Stomach (tissue), 9 donors: ENCODE measurements around the gene RELN. TPM values are rescaled to one million over a fixed set of nuclear protein-coding genes. Genes with fewer than 3 reads are reported as not detected.

Experiments used
- DNase-seq, 2 donors: peaks; one replicate each; pipeline versions ENCODE4 v3.0.0 to v3.0.0-alpha.2; 2013 to 2019
- H3K27ac ChIP-seq, 5 donors: fragments of 200-600 bp in 4 of 5; sonication (generic) in 4 of 5; one replicate each; pipeline ENCODE4 v1.5.1; 2013 to 2019; ENCODE audit warnings: mild to moderate bottlenecking in 1 of 5, moderate library complexity in 1 of 5
- H3K27me3 ChIP-seq, 3 donors: fragments of 200-600 bp; sonication (generic); one replicate each; pipeline ENCODE4 v1.5.1; 2017 to 2019; ENCODE audit warnings: mixed run types in 1 of 3
- H3K36me3 ChIP-seq, 4 donors: fragments of 200-600 bp; sonication (generic); 1 replicate in 3 of 4; 2 replicates in 1 of 4; pipeline ENCODE4 v1.5.1; 2016 to 2019
- H3K4me1 ChIP-seq, 4 donors: fragments of 200-600 bp; sonication (generic); one replicate each; pipeline ENCODE4 v1.5.1; 2016 to 2019
- H3K4me3 ChIP-seq, 4 donors: fragments of 200-600 bp; sonication (generic) in 3 of 4; one replicate each; pipeline ENCODE4 v1.5.1; 2016 to 2019; ENCODE audit warnings: mild to moderate bottlenecking in 1 of 4
- H3K9me3 ChIP-seq, 4 donors: fragments of 200-600 bp; sonication (generic); one replicate each; pipeline ENCODE4 v1.5.1; 2016 to 2019
- CTCF ChIP-seq, 7 experiments: fragments of 450-650 bp in 4 of 7; fragments of 200-600 bp in 3 of 7; sonication (generic) in 3 of 7; IDR thresholded peaks; one replicate each; pipeline ENCODE4 v1.5.1; 2016 to 2019; ENCODE audit warnings: antibody characterized with exemption in 7 of 7, control low read depth in 2 of 7, mild to moderate bottlenecking in 1 of 7
- EP300 ChIP-seq: sonication (generic); formaldehyde crosslinking; IDR thresholded peaks from one replicate; pipeline ENCODE4 v1.6.1; 2017; ENCODE audit warnings: antibody characterized with exemption
- POLR2A ChIP-seq, 4 donors: fragments of 450-650 bp; IDR thresholded peaks; one replicate each; pipeline ENCODE4 v1.6.1; 2016; ENCODE audit warnings: antibody characterized with exemption in 4 of 4, control low read depth in 2 of 4, mild to moderate bottlenecking in 1 of 4, moderate library complexity in 1 of 4
- POLR2AphosphoS5 ChIP-seq, 3 donors: sonication (generic); formaldehyde crosslinking; IDR thresholded peaks; one replicate each; pipeline ENCODE4 v1.6.1; 2016; ENCODE audit warnings: antibody characterized with exemption in 3 of 3
- WGBS, 5 donors: extraction: QIAGEN DNeasy Blood & Tissue Kit in 3 of 5; methylation state at CpG; one replicate each; pipeline versions ENCODE4 v1.1.5 to v1.1.7; 2013 to 2018; 5-methylcytosine and 5-hydroxymethylcytosine counted together
- intact Hi-C: fragments of 100-400 bp; cut with DNase I; formaldehyde crosslinking; loops from one replicate; pipeline ENCODE4 v1.15.1; 2023; ENCODE audit warnings: low total_unique reads
- polyA plus RNA-seq, 3 donors: library from polyadenylated mRNA; stranded (reverse); fragments of 200-250 nt; gene quantifications; one replicate each; pipeline ENCODE4 v1.2.3, GENCODE V29; 2013
- total RNA-seq, 5 donors: library from RNA; depleted of rRNA; stranded (reverse); fragments of >200 nt; gene quantifications; one replicate each; pipeline versions ENCODE4 v1.1.0 to v1.2.3, GENCODE V29; 2014 to 2016
- donor health status: healthy with polysubstance abuse.
- donor health status: Bipolar disorder and iron deficiency.
- donor health status: healthy.

Gene RELN
- total and polyA plus RNA-seq, 8 donors: 0.19 to 14.3 (median 2.2) TPM

GRCh38 chr7:103466814-103467213, 522.6 kb downstream of the RELN start:
- intact Hi-C loops: no loop called here
- WGBS, 5 donors: 44 to 61% (median 51%) methylated on average over 3 of the region's 3 CpGs
- no peak for TF ChIP-seq EP300
- no peak for TF ChIP-seq CTCF (IDR thresholded peaks at IDR 0.05)
- TF ChIP-seq POLR2AphosphoS5 (IDR thresholded peaks at IDR 0.05): no peak
- no peak for TF ChIP-seq POLR2A (IDR thresholded peaks at IDR 0.05)
- Histone ChIP-seq H3K27ac (no peak overlapping the region), H3K4me3 (no peak overlapping the region), H3K9me3 (no peaks in the 10 kb centered on the region), H3K36me3 (no peaks in the 10 kb centered on the region), H3K27me3 (peaks cover 0 to 10% (median 0%) of the 10 kb centered on the region in 3 donors), H3K4me1 (no peaks in the 10 kb centered on the region)
- DNase-seq: no peak

- peaks cover 0 to 10% (median 0%) of the 10 kb centered on the region in 3 donors for H3K27me3 ChIP-seq
- DNase-seq: no peak
- no peaks in the 10 kb centered on the region for H3K9me3 ChIP-seq
- no peak for TF ChIP-seq EP300
- no peak for TF ChIP-seq POLR2AphosphoS5 (IDR thresholded peaks at IDR 0.05)
- no peak for TF ChIP-seq CTCF (IDR thresholded peaks at IDR 0.05)
- TF ChIP-seq POLR2A (IDR thresholded peaks at IDR 0.05): no peak
- no peaks in the 10 kb centered on the region for H3K4me1 ChIP-seq
- H3K4me3 ChIP-seq: no peak overlapping the region
- intact Hi-C loops: no loop called here
- 62 to 72% (median 69%) methylated on average over 6 to 7 of the region's 7 CpGs for WGBS, 5 donors
- H3K36me3 ChIP-seq: no peaks in the 10 kb centered on the region
- no peak overlapping the region for H3K27ac ChIP-seq
Observed at GRCh38 chr7:103462358-103462757, 527.1 kb downstream of the RELN start.

- no peaks in the 10 kb centered on the region for H3K36me3 ChIP-seq
- H3K9me3 ChIP-seq: peaks cover 0 to 3% (median 0%) of the 10 kb centered on the region in 4 donors
- no peak overlapping the region for H3K27ac ChIP-seq
- 6 to 12% (median 8%) methylated on average over 17 of the region's 17 CpGs for WGBS, 5 donors
- peaks cover 8 to 24% (median 21%) of the 10 kb centered on the region in 4 donors for H3K4me1 ChIP-seq
- TF ChIP-seq CTCF (IDR thresholded peaks at IDR 0.05) (peak in 5 of 7 experiments; percentile 20 to 53 (median 42)), POLR2A (IDR thresholded peaks at IDR 0.05) (no peak), POLR2AphosphoS5 (IDR thresholded peaks at IDR 0.05) (no peak), EP300 (no peak)
- peak; percentile 56 to 77 for DNase-seq
- H3K4me3 ChIP-seq: peak overlapping the region in 1 of 4 donors; percentile 0
- H3K27me3 ChIP-seq: peaks cover 0 to 45% (median 15%) of the 10 kb centered on the region in 3 donors
- intact Hi-C loops: no loop called here
Observed at GRCh38 chr7:103447073-103447960, 542.1 kb downstream of the RELN start.

- Histone ChIP-seq H3K27ac (peak within 1 kb of the TSS; percentile 14 to 63 (median 37)), H3K4me3 (peak within 1 kb of the TSS; percentile 44 to 49 (median 48)), H3K9me3 (no peaks in the 10 kb centered on the region), H3K27me3 (peaks cover 0 to 45% (median 15%) of the 10 kb centered on the region in 3 donors), H3K36me3 (no peaks in the 10 kb centered on the region), H3K4me1 (peaks cover 8 to 24% (median 21%) of the 10 kb centered on the region in 4 donors)
- 1 to 5% (median 2%) methylated on average over 12 to 54 of the region's 54 CpGs for WGBS, 5 donors
- DNase-seq: peak; percentile 76 to 83
- TF ChIP-seq POLR2AphosphoS5 (IDR thresholded peaks at IDR 0.05): no peak
- no peak for TF ChIP-seq EP300
- TF ChIP-seq POLR2A (IDR thresholded peaks at IDR 0.05): no peak
- intact Hi-C loops: no loop called here
Observed at GRCh38 chr7:103446049-103446520, 543.4 kb downstream of the RELN start, which contains the start of gene SLC26A5. Gene SLC26A5, minus strand, starts transcription at chr7:103446207. Its CDS starts 24,693 bp downstream, at chr7:103421514.
